B cell (primary cell): ENCODE results near the gene DDIT4. TPM values are rescaled to one million over a fixed set of nuclear protein-coding genes. Genes with fewer than 3 reads are reported as not detected.

Source experiments
- ATAC-seq: fragments of 200-7000 bp; cut with Tn5 transposase; one replicate; pipeline ENCODE4 v1.10.0; 2021; ENCODE audit warnings: low read depth, mild to moderate bottlenecking, moderate number of reproducible peaks, moderate library complexity
- CTCF ChIA-PET: fragments of 350-600 bp; sonication (Branson Sonifier 250); formaldehyde crosslinking; loops from one replicate; lab custom pipeline; 2021; ENCODE audit warnings: antibody characterized with exemption, inconsistent platforms; lab: Charles Lee
- POLR2A ChIA-PET: fragments of 350-600 bp; sonication (Branson Sonifier 250); formaldehyde crosslinking; loops from one replicate; lab custom pipeline; 2021; ENCODE audit warnings: antibody characterized with exemption; lab: Charles Lee
- DNase-seq: peaks from one replicate; pipeline ENCODE4 v3.0.0; 2013
- H2AFZ ChIP-seq: 2 replicates; pipeline ENCODE4 v1.6.1; 2012; ENCODE audit warnings: mild to moderate bottlenecking, low read depth, low read length; ENCODE audit not compliant: insufficient read depth, poor library complexity, severe bottlenecking
- H3K27ac ChIP-seq, 2 donors: 1 replicate in 1 of 2; 2 replicates in 1 of 2; pipeline ENCODE4 v1.5.1; 2012 to 2013; ENCODE audit warnings: low read length in 2 of 2, mild to moderate bottlenecking in 2 of 2, moderate library complexity in 1 of 2
- H3K27me3 ChIP-seq, 4 experiments: fragments of 200-600 bp in 1 of 4; sonication (generic) in 1 of 4; replicated peaks in 1 of 4; 1 replicate in 2 of 4; 2 replicates in 2 of 4; pipeline versions ENCODE4 v1.6.1 to v1.7.0; 2013 to 2016; ENCODE audit warnings: low read length in 3 of 4, mild to moderate bottlenecking in 2 of 4, mixed read lengths in 1 of 4, moderate library complexity in 1 of 4; ENCODE audit not compliant: insufficient read depth in 4 of 4, control insufficient read depth in 3 of 4; ENCODE audit errors: control extremely low read depth in 1 of 4
- H3K36me3 ChIP-seq, 2 experiments: replicated peaks in 1 of 2; 1 replicate in 1 of 2; 2 replicates in 1 of 2; pipeline versions ENCODE4 v1.6.1 to v1.7.1; 2013; ENCODE audit warnings: low read length in 1 of 2; ENCODE audit not compliant: insufficient read depth in 2 of 2, control insufficient read depth in 1 of 2; ENCODE audit errors: control extremely low read depth in 1 of 2, extremely low read depth in 1 of 2
- H3K4me1 ChIP-seq, 2 donors: fragments of 200-600 bp in 1 of 2; sonication (generic) in 1 of 2; 1 replicate in 1 of 2; 2 replicates in 1 of 2; pipeline versions ENCODE4 v1.5.1 to v1.6.1; 2013 to 2017; ENCODE audit warnings: low read length in 2 of 2; ENCODE audit not compliant: control insufficient read depth in 2 of 2, insufficient read depth in 2 of 2
- H3K4me2 ChIP-seq: replicated peaks from 2 replicates; pipeline ENCODE3; 2012; ENCODE audit warnings: mild to moderate bottlenecking, low read depth, low read length; ENCODE audit not compliant: poor library complexity, severe bottlenecking
- H3K4me3 ChIP-seq, 5 experiments: fragments of 200-600 bp in 1 of 5; sonication (generic) in 1 of 5; 1 replicate in 3 of 5; 2 replicates in 2 of 5; pipeline versions ENCODE4 v1.5.1 to v1.7.0; 2011 to 2016; ENCODE audit warnings: low read length in 4 of 5, mild to moderate bottlenecking in 4 of 5, low read depth in 2 of 5, control low read depth in 1 of 5, moderate library complexity in 1 of 5; ENCODE audit not compliant: insufficient read depth in 1 of 5; ENCODE audit errors: control extremely low read depth in 1 of 5, extremely low read depth in 1 of 5
- H3K79me2 ChIP-seq: fragments of 200-600 bp; sonication (generic); one replicate; pipeline ENCODE4 v1.6.0; 2016; ENCODE audit warnings: low read length; ENCODE audit not compliant: control insufficient read depth, insufficient read depth
- H3K9ac ChIP-seq: fragments of 200-600 bp; sonication (generic); 2 replicates; pipeline ENCODE4 v1.6.1; 2017; ENCODE audit warnings: mild to moderate bottlenecking, low read length, moderate library complexity
- H3K9me3 ChIP-seq, 3 donors: one replicate each; pipeline versions ENCODE4 v1.6.1 to v1.7.1; 2013; ENCODE audit warnings: low read length in 2 of 3; ENCODE audit not compliant: control insufficient read depth in 2 of 3, insufficient read depth in 1 of 3; ENCODE audit errors: control extremely low read depth in 1 of 3
- H4K20me1 ChIP-seq: 2 replicates; pipeline ENCODE4 v1.6.0; 2012; ENCODE audit warnings: mild to moderate bottlenecking, low read length; ENCODE audit not compliant: insufficient read depth, control insufficient read depth, poor library complexity, severe bottlenecking
- H3K27ac Mint-ChIP-seq: one replicate; pipeline ENCODE4 v1.8.0; 2021; ENCODE audit warnings: mixed read lengths
- H3K27me3 Mint-ChIP-seq: one replicate; pipeline ENCODE4 v1.8.0; 2021; ENCODE audit warnings: mixed read lengths
- H3K4me1 Mint-ChIP-seq: one replicate; pipeline ENCODE4 v1.8.0; 2021; ENCODE audit warnings: mixed read lengths
- H3K4me3 Mint-ChIP-seq: one replicate; pipeline ENCODE4 v1.8.0; 2021; ENCODE audit warnings: mixed read lengths
- H3K9me3 Mint-ChIP-seq: one replicate; pipeline ENCODE4 v1.8.0; 2022; ENCODE audit warnings: mixed read lengths; ENCODE audit not compliant: insufficient read depth
- EZH2 ChIP-seq: IDR thresholded peaks from 2 replicates; pipeline ENCODE4 v1.6.1; 2012; ENCODE audit warnings: borderline replicate concordance, low read depth, mild to moderate bottlenecking, moderate library complexity, low read length; ENCODE audit not compliant: insufficient read depth, poor library complexity, severe bottlenecking
- WGBS: methylation state at CpG from one replicate; pipeline ENCODE4 v1.1.5; 2013; ENCODE audit warnings: missing lambda C conversion rate; ENCODE audit not compliant: insufficient coverage; 5-methylcytosine and 5-hydroxymethylcytosine counted together
- intact Hi-C: fragments of 100-400 bp; cut with micrococcal nuclease; formaldehyde crosslinking; loops from one replicate; pipeline ENCODE4 v1.10.0; 2022
- polyA plus RNA-seq: library from polyadenylated mRNA; depleted of rRNA; stranded (reverse); fragments of >200 nt; gene quantifications from 2 replicates; pipeline ENCODE4 v1.2.3, GENCODE V29; 2012
- total RNA-seq, 2 donors: library from RNA; stranded (reverse); fragments of 120-200 nt in 1 of 2; gene quantifications; 1 replicate in 1 of 2; 2 replicates in 1 of 2; pipeline versions ENCODE4 v1.2.3 to v1.2.4, GENCODE V29; 2013 to 2022
- TF ChIP-seq, protein P1 (sequence below): fragments of 200-600 bp; IDR thresholded peaks from one replicate; pipeline ENCODE4 v1.8.0; 2022; ENCODE audit warnings: antibody characterized with exemption, mild to moderate bottlenecking

Gene DDIT4
- total and polyA plus RNA-seq, 2 donors (not counting 1 experiment from before 2014, with no cell fraction given), result 102 to 110 TPM

- H3K27me3 Mint-ChIP-seq, result no peaks in the 10 kb centered on the region
- Histone ChIP-seq H3K9ac (no peak overlapping the region), H3K4me1 (peaks cover 26 to 40% of the 10 kb centered on the region in 2 donors), H3K27ac (no peak overlapping the region), H3K4me2 (no peak overlapping the region), H2AFZ (no peak overlapping the region), H3K36me3 (peaks cover 2 to 14% of the 10 kb centered on the region in 2 experiments), H4K20me1 (no peaks in the 10 kb centered on the region), H3K79me2 (peaks cover 8% of the 10 kb centered on the region), H3K27me3 (no peaks in the 10 kb centered on the region), H3K4me3 (no peak overlapping the region), H3K9me3 (no peaks in the 10 kb centered on the region)
- intact Hi-C loops, result no loop called here
- H3K4me3 Mint-ChIP-seq, result no peak overlapping the region
- WGBS, result no CpG with 5 or more reads among the region's 7 CpGs
- ChIA-PET CTCF (interaction anchor here (0.7 to 1.2 kb wide), 4 partner anchors 18 to 427 kb away, joined by 3 to 4 read pairs (median 3); no protein-coding TSS in a partner anchor), POLR2A (interaction anchor here (0.7 kb wide), 4 partner anchors 17 to 1020 kb away, joined by 3 to 4 read pairs (median 4); no protein-coding TSS in a partner anchor)
- ATAC-seq (no peak), DNase-seq (no peak)
- TF ChIP-seq, protein P1, sequence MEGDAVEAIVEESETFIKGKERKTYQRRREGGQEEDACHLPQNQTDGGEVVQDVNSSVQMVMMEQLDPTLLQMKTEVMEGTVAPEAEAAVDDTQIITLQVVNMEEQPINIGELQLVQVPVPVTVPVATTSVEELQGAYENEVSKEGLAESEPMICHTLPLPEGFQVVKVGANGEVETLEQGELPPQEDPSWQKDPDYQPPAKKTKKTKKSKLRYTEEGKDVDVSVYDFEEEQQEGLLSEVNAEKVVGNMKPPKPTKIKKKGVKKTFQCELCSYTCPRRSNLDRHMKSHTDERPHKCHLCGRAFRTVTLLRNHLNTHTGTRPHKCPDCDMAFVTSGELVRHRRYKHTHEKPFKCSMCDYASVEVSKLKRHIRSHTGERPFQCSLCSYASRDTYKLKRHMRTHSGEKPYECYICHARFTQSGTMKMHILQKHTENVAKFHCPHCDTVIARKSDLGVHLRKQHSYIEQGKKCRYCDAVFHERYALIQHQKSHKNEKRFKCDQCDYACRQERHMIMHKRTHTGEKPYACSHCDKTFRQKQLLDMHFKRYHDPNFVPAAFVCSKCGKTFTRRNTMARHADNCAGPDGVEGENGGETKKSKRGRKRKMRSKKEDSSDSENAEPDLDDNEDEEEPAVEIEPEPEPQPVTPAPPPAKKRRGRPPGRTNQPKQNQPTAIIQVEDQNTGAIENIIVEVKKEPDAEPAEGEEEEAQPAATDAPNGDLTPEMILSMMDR, result no peak
- TF ChIP-seq EZH2, result no peak
- no peaks in the 10 kb centered on the region for H3K9me3 Mint-ChIP-seq
- no peak overlapping the region for H3K27ac Mint-ChIP-seq
- H3K4me1 Mint-ChIP-seq, result peaks cover 46% of the 10 kb centered on the region
Observed at GRCh38 chr10:72240371-72240770, 33.4 kb upstream of the DDIT4 start.

GRCh38 chr10:72241691-72242252, 32.0 kb upstream of the DDIT4 start:
- Histone ChIP-seq H3K4me3 (no peak overlapping the region), H3K27me3 (no peaks in the 10 kb centered on the region), H3K9ac (no peak overlapping the region), H3K4me1 (peaks cover 38 to 54% of the 10 kb centered on the region in 2 donors), H3K36me3 (peaks cover 0 to 3% of the 10 kb centered on the region in 2 experiments), H3K4me2 (no peak overlapping the region), H3K9me3 (no peaks in the 10 kb centered on the region), H2AFZ (no peak overlapping the region), H4K20me1 (no peaks in the 10 kb centered on the region), H3K79me2 (peaks cover 13% of the 10 kb centered on the region), H3K27ac (no peak overlapping the region)
- Mint-ChIP-seq H3K9me3 (no peaks in the 10 kb centered on the region), H3K4me3 (no peak overlapping the region), H3K27me3 (no peaks in the 10 kb centered on the region), H3K4me1 (peaks cover 58% of the 10 kb centered on the region), H3K27ac (no peak overlapping the region)
- no peak for TF ChIP-seq EZH2
- TF ChIP-seq, protein P1, result no peak
- ChIA-PET POLR2A (interaction anchor here (0.7 to 0.8 kb wide), 5 partner anchors 13 to 405 kb away, joined by 3 to 10 read pairs (median 7); no protein-coding TSS in a partner anchor), CTCF (interaction anchor here (0.6 to 3.0 kb wide), 5 partner anchors 95 to 193 kb away, joined by 3 to 16 read pairs (median 3); no protein-coding TSS in a partner anchor)
- ATAC-seq (no peak), DNase-seq (no peak)
- WGBS, result 95% methylated on average over 8 of the region's 8 CpGs
- intact Hi-C loops, result no loop called here
